Activated CD4-positive, alpha-beta T cell treated with anti-CD3 and anti-CD28 coated beads, Interleukin-2, amount 50 U/mL, for 24 hours (primary cell): Measurements from ENCODE around the gene MASTL.
"Not testable (repeated sequence)": the region's sequence is repeated elsewhere in the genome, so short reads cannot be mapped to it uniquely, and the experiment has no call there.

Source experiments
- DNase-seq, 2 donors: peaks; one replicate each; pipeline ENCODE4 v3.0.0-alpha.2; 2020; ENCODE audit warnings: low read depth in 1 of 2, low spot score in 1 of 2

The MASTL gene

DNA sequence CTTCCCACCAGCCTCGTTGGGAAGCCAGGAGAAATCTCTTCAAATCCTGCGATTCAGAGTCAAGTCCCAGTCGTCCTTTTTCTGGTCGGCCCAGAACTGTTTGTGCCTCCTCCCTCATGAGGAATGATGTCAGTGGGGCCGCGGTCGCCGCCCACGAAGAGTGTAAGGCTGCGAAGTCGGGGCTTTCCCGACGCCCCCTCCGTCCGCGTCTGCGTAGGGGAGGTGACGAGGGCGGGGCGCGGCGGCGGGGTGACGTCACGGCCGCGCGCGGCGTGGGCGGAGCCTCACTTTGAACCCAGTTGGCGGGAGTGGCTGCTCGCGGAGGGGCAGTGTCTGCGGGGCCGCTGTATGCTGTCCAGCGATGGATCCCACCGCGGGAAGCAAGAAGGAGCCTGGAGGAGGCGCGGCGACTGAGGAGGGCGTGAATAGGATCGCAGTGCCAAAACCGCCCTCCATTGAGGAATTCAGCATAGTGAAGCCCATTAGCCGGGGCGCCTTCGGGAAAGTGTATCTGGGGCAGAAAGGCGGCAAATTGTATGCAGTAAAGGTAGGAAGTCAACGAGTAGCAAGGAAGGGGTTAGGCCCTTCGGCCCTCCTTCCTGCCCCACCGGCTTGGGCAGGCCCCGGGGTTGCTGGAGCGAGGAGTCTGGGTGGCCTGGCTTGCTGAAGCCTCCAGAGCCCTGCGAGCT is at the start of gene MASTL:
TSS of gene MASTL (plus strand) at position 287 of the 689 bp plus-strand sequence. CDS start at position 362, 75 bp downstream.
- peak; percentile 89 to 94 for DNase-seq

- no peak for DNase-seq
These were observed 47.0 kb upstream of the MASTL start for GRCh38 chr10:27108165-27108564.

DNA sequence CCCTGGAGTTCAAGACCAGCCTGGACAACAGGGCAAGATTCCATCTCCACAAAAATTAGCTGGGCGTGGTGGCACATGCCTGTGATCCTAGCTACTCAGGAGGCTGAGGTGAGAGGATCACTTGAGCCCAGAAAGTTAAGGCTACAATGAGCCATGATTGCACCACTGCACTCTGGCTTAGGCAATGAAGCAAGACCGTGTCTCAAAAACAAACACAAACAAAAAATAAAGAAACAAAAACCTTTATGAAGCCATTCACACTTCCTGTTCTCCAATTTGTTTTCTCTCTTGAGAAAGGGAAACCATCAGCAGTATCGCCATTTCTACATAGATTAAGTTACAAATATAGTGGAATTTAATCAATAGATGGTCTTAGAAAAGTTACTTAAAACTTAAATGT is 20.8 kb upstream of the MASTL start:
- no peak for DNase-seq

DNA sequence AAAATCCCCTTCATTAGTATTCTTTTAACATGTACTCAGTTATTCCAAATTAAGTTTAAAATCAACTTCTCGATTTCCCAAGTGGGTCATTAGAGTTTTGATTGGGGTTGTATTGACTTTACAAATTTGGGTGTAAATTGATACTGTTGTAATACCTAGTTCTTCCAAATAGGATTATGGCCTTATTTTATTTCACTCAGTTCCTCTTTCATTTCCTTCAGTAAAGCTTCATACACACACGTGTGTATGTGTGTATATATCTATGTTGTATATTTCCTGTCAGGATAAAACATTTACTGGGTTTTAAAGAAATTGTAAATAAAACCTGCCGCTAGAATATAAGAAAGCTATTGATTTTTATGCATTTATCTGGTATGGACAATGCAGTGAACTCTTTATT is 16.9 kb upstream of the MASTL start:
- DNase-seq: no peak

- DNase-seq: no peak
These were observed 11.5 kb upstream of the MASTL start for GRCh38 chr10:27143686-27144085.

DNA sequence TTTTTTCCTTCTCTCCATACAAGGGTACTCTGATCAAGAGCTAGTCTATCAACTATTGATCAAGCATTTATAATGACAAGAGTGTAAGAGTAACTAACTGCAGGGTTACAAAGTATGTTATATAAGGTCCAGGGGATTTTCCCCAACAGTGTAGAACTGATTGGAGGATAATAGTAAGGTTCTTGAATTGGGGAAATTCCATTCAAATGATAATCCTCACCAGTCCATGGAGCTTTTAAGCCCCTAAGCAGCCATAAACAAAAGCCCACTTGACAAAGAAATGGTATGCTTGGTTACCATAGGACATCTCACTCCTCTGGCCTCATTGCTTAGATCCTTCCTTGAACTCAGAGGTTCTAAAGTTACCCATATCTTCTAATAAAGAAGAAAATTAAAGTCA is 9.2 kb upstream of the MASTL start:
- no peak for DNase-seq

GRCh38 chr10:27147701-27148100 is 7.5 kb upstream of the MASTL start:
- no peak for DNase-seq

- no peak for DNase-seq
These were observed 4.9 kb upstream of the MASTL start for GRCh38 chr10:27150261-27150660.

DNA sequence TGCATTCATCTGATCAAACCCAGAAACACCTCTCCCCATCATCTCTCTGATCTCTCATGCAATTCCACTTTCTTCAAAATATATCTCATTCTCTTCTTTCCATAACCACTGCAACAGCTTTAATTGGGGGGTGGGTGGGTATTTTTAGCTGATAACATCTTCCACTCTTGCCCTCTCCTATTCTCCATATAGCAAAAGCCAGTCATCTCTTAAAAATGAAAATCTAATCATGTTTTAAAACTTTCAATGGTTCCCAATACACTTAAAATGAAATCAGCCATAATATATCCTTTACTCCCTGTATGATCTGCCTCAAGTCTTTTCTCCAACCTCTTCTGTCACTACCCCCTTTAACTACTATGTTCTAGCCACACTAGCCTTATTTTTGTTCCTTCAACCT is 2.5 kb upstream of the MASTL start:
- DNase-seq: no peak

- no peak for DNase-seq
These were observed 1.8 kb upstream of the MASTL start for GRCh38 chr10:27153329-27153728.

DNA sequence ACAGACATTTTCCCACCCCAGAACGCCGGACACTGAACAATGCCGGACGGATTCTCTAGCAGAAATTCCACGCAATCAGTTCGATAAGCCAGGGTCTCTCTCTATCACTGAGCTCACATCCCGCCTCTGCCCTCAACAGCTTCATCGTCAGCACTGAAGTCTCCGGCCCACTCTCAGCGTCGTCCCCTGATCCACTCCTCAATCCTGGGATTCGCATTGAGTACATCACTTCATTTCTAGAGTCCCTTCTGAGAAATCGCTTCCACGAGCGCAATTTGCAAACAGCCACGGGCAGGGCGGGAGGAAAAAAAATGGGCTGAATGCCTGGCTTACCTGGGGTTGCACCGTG is 1.3 kb upstream of the MASTL start:
- no peak for DNase-seq

DNA sequence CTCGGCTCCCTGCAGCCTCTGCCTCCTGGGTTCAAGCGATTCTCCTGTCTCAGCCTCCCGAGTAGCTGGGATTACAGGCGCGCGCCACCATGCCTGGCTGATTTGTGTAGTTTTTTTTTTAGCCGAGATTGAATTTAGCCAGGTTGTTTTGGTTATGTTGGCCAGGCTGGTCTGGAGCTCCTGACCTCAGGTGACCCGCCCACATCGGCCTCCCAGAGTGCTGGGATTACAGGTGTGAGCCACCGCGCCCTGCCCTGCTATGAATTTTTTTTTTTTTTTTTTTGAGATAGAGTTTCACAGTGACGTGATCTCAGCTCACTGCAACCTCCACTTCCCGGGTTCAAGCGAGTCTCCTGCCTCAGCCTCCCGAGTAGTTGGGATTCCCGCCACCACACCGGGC is 1.4 kb downstream of the MASTL start:
- not testable (repeated sequence) for DNase-seq

GRCh38 chr10:27157150-27157549 is 2.0 kb downstream of the MASTL start:
- DNase-seq: no peak

DNA sequence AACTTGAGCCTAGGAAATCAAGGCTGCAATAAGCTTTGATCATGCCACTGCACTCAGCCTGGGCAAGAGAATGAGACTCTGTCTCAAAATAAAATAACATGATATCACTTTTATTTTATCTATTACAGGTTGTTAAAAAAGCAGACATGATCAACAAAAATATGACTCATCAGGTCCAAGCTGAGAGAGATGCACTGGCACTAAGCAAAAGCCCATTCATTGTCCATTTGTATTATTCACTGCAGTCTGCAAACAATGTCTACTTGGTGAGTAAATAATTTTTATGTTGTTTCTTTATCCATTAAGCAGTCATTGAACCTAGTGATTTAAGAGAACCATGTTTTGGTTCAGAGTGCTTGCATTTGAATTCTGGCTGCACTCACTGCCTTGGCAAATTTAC is 3.3 kb downstream of the MASTL start:
- no peak for DNase-seq

GRCh38 chr10:27169849-27170248 is 14.7 kb downstream of the MASTL start:
- no peak for DNase-seq

GRCh38 chr10:27188259-27188658 is 33.1 kb downstream of the MASTL start:
- DNase-seq: no peak

DNA sequence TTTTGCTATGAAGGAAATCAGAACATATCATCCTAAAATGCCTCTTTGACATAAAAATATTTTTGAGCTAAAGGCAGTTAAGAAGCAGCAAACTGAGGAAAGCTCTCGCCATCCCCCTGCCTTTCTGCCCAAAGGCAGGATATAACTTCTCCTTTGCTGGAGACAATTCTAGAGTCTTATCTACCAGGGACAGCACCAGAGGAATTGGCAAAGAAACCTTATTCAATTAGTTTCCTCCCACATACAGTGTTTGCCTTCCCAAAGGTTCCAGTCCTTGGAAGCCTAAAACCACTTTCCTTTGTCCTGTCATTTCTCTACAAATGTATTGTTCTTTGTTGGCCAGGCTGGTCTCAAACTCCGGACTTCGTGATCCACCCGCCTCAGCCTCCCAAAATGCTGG is 33.7 kb downstream of the MASTL start:
- DNase-seq: no peak

DNA sequence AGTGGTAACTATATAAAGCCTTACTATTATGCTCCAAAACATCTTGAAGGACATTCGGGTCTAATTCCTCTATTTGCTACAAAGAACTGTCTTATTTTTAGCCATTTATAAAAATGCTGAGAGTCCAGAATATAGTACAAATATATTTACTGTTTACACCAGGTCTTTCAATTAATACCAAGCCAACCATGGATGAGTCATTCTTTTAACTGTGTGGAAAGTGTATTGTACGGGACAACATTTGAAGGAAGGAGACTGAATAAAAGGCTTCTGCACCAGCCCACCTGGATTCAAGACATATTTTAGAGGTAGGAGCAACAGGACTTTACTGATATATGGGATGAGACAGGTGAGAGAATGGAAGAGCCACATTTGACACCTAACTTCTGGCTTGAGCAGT is 35.4 kb downstream of the MASTL start:
- no peak for DNase-seq

DNA sequence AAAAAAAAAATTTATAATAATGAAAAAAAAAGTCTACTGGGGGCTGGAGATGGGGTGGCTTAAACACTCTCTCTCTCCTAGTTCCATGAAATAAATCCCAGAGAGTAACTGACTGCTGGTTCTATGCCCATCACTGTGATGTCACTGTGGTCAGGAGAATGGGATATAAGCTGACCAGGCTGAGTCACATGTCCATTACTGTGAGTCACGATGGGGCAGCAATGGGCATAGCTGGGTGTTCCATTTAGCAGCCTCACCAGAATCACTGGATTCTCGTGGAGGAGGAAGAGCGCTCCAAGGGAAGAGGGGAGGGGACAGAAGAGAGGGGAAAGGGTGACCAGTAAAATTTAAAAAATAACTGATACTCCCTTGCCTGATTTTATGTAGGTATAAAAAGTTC is 37.1 kb downstream of the MASTL start:
- no peak for DNase-seq

GRCh38 chr10:27197980-27198620 is 42.9 kb downstream of the MASTL start:
- no peak for DNase-seq

- DNase-seq: no peak
These were observed 48.7 kb downstream of the MASTL start for GRCh38 chr10:27203806-27204205.

- no peak for DNase-seq
These were observed 52.2 kb downstream of the MASTL start for GRCh38 chr10:27207350-27207749.

GRCh38 chr10:27223964-27224363 is 68.8 kb downstream of the MASTL start:
- peak in 1 of 2 donors; percentile 43 for DNase-seq
